GM19324 (cell line): ENCODE measurements around the gene ZNF460.

Experiments
- ATAC-seq: cut with Tn5 transposase; IDR thresholded peaks from one replicate; pipeline ENCODE4 v1.9.1; 2021; ENCODE audit warnings: mild to moderate bottlenecking, moderate library complexity; ENCODE audit not compliant: unreplicated experiment, low FRiP score

Gene ZNF460

DNA sequence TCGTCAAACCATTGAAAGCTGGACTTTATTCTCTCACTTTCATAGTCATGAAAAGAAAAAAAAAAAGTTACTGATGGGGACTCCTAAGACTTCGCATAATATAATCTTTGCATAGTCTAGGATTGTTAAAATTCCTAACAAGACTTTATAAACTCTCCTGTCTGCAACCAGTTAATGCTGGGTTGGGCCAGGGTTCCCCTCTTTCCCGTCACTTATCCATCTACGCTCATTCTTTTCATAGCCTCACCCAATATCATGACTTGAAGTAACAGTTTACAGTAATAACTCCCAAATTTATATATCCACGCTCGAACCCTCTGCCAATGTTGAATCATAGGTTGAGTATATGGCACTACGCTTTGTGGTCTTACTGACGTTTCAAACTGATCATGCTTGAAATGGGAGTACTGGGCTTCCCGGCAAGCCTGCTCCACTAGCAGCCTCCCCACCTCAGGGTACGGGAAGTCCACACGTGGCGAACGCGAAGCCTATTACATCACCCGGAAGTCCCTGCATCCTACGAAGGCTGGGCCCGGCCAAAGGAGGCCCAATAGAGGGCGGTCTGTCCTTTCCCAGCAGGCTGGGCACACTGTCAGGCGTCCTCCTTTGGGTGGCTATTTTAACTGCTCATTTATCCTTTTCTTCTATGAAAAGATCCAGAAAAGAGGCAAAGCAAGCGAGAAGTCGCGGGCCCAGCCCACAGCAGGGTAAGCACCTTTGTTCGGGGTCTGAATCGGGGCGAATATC is 694 bp upstream of the ZNF460 start:
- ATAC-seq = peak; percentile 70

DNA sequence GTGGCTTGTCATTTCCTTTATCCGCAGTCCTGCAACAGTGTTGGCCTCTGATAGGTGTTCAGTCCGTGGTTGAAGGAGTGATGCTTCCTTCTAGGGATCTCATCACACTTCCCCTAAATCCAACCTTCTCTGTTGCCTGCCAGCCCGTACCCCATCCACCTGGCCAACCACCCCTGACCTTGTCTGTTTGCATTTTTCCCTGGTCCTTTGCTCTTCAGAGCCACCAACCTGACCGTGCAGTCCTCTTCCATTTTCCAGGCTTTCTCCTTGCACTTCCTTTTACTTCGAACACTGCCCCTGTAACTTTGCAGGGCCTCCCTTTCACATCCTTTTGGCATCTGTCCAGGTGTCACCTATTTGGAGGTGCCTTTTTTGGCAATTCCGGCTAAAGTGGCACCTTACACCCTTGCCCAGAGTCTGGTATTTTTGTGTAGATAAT is 696 bp downstream of the ZNF460 start:
- no peak for ATAC-seq

DNA sequence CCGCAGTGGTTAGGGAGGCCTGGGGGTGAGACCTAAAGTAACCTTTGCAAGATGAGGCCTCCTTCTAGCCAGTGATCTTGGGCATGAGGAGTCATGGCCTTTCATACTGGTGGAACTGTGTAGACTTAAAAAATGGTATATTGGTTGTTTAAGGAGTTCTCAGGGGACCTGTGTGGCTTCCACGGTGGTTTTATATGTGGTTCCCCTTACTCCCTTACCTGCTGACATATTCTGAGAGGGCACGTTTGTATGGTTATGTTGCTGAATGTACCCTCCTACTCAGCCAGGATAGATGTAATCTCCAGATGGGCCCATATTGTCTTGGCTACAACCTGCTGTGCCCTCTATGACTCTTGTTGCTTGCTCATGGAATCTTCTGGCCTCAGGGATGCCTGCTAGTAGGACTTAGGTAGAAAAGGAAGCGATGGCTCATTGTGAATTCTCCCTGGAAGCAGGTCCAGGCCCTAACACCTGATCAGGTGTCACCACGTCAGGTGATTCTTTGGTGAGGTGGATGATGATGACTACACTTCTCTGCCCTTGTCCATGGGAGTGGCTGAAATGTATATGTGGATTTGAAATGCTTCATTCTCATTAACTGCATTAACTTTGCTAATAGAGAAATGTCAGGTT is 1.8 kb downstream of the ZNF460 start:
- no peak for ATAC-seq

DNA sequence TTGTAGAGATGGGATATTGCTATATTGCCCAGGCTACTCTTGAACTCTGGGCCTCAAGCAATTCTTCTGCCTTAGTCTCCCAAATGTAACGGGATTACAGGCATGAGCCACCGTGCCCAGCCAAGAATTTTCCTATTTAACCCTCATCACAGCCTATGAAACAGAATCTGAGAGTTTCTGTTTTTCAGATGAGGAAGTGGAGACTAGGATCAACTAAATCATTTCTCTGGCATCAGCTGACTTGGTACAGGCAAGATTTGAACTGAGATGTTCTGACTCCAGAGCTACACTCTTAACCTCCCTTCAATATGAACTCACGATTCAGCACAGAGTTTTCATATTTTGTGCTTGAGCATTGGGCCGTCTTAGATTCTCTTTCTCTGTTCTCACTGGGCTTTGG is 8.1 kb downstream of the ZNF460 start:
- ATAC-seq = no peak

DNA sequence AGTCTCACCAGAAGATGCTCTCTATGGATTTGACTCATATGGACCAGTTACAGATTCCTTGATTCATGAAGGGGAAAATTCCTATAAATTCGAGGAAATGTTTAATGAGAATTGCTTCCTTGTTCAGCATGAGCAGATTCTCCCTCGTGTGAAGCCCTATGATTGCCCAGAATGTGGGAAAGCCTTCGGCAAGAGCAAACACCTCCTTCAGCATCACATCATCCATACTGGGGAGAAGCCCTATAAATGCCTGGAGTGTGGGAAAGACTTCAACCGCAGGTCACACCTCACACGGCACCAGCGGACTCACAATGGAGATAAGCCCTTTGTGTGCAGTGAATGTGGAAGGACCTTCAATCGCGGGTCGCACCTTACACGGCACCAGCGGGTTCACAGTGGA is 10.7 kb downstream of the ZNF460 start:
- ATAC-seq = no peak

DNA sequence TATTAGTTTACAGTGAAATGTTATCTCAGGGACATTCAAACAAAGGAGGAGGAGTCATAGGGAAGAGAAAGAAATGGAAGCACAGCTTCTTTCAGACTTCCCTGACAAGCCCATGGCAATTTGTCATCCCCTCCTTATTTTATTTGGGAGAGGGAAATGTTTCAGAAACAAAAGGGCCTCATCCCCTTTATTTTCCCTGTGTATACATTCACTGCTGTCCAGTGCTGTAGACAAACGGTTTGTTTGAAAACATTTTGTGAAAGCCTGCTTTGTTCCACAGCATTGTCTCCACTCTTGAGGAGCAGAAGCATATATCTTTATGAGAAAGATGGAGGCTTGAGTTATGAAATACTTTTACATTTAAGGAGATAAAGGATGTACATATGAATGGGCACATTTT is 12.3 kb downstream of the ZNF460 start:
- ATAC-seq = no peak

DNA sequence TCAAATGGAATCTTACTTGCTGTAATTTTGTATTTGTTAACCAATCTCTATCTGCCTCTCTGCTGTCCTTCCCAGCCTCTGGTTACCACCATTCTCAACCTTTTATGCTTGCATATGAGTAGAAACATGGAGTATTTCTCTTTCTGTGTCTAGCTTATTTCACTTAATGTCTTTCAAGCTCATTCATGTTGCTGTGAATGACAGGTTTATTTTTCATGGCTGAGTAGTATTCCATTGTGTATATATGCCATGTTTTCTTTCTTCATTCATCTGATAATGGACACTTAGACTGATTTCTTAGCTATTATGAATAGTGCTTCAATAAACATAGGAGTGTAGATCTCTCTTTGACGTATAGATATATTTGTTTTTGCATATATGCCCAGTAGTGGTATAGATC is 13.4 kb downstream of the ZNF460 start:
- ATAC-seq = no peak

DNA sequence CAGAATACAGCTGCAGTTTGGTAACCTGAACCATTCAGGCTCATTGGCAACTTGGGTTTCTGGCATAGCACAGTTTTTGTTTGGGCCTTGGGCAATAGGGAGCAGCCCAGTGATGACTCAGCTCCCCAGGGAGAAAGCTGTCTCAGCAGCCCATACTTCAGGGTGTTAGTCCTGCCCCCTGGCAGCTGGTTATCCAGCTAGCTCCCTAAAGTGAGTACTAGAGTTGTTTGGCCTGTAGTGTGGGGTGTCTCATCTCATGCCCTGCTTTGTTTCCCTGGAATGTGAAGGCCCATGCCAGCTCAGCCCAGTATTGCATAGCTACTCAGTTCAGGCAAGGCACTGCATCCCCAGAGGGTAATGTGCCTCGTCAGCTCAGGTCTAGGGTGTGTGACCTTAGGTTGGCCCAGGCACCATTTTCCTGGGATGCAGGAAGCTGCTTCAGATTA is 21.8 kb downstream of the ZNF460 start:
- no peak for ATAC-seq

DNA sequence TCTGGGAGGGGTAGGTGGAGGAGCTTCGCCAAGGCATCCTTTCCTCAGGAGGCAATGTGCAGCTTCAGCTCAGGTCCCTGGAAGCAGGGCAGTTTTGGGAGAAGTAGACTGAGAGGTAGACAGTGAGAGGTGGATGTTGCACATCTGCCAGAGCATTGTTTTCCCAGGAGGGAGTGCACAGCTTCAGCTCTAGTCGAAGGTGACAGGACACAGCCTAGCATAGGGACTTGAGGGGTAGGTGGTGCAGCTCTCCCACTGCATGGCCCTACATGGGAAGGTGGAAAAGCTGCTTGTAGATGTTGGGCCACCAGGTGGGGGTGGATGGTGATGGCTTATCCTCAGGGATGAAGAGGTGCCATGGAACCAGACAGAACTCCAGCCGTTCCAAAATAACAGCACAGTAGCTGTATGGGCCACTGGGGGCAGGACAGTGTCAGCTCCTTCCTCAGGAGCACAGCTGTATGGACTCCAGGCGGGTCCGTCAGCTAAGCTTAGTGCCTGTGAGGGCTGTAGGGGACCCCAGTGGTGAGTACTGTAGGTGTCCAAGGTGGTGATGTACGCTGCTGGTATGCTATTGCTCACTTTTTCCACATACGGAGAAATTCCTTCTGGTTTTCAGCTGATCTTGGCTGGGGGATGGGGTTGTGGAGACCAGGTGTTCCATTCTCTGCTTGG is 22.6 kb downstream of the ZNF460 start:
- no peak for ATAC-seq

DNA sequence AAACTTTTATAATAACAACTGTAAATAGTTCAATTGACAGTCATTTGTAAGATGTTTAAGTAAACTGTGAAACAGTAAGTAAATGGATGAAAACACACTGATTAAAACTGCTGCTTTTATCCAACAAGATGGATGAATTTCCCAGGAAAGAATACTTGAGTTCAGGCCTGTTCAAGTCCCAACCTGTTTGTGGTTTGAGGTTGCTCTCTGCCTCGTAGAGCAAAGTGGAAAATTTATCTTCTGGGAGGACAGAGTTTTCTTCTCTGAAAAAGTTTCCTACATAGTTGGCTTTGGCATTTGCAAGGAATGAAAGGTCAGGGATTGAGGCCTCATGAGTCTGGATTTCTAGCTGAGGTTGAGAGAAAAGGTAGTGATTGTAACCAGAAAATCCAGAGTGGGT is 24.8 kb downstream of the ZNF460 start:
- ATAC-seq = no peak

DNA sequence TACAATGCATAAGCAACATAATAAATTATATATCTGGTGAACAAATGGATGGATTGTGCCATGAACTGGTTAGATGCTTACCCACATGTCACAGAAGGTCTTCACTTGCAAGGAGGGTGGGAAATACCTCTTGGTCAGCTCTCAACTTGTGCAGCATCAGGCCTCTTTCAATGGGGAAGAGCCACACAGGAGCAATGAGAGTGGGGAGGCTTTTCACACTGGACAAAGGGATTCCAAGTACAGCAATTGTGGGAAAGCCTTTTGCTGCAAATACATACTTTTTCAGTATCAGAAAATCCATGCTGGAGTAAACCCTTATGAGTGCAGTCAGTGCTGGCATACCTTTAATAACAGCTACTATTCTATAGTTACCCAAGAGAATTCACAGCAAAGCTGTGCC is 28.2 kb downstream of the ZNF460 start:
- ATAC-seq = no peak

DNA sequence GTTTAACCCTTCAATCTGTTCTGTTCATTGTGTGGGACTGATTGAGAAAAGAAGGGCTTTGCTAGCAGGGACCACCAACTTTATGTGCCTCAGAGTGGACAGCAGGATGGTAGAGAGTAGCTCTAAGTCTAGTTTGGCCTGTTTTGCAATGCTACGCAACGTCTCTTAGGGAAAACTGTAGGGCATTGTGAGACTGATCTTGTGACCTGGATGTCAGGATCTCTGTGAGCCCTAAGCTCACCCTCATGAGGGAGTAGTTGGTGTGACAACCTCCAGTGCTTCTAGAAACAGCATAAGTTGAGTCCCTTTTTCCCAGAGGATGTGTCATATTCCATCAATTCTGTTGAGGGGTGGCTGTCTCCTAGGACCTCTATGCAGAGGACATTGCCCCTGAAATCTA is 30.5 kb downstream of the ZNF460 start:
- ATAC-seq = no peak

DNA sequence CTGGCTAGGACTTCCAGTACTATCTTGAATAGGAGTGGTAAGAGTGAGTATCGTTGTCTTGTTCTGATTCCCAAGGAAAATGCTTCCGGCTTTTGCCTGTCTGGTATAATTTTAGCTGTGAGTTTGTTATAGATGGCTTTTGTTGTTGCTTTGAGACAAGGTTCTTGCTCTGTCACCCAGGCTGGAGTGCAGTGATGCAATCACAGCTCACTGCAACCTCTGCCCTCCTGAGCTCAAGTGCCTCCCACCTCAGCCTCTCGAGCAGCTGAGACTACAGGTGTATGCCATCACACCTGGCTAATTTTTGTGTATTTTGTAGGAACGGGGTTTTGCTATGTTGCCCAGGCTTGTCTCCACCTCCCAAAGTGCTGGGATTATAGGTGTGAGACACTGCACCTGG is 33.9 kb downstream of the ZNF460 start:
- ATAC-seq = no peak

DNA sequence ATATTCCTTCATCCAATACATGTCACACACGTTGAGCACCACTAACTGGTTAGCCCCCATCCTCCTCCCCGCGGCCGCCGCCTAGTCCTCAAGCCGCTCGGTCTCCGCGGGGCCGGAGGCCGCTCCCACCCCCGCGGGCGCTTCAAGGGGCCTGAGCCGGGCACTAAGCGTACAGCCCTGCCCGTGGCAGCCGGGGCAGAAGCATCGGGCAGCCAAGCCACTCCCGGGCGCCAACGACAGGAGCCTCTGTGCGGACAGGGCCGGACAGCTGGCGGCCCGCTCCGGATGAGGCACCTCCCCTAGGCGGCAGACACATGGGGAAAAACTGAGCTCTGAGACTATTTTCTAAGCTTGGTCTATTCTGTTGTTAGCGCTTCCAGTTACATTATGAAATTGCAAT is 37.2 kb downstream of the ZNF460 start:
- no peak for ATAC-seq

DNA sequence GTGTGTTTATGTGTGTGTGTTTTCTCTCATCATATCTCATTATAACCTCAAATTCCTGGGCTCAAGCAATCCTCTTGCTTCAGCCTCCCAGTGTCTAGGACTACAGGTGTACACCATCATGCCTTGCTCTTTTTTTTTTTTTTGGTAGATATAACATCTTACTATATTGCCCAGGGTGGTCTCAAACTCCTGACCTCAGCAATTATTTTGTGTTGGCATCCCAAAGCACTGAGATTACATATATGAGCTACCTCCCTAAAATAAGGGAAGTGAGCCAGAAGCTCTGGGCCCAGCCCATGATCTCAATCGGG is 39.5 kb downstream of the ZNF460 start:
- ATAC-seq = peak; percentile 24

DNA sequence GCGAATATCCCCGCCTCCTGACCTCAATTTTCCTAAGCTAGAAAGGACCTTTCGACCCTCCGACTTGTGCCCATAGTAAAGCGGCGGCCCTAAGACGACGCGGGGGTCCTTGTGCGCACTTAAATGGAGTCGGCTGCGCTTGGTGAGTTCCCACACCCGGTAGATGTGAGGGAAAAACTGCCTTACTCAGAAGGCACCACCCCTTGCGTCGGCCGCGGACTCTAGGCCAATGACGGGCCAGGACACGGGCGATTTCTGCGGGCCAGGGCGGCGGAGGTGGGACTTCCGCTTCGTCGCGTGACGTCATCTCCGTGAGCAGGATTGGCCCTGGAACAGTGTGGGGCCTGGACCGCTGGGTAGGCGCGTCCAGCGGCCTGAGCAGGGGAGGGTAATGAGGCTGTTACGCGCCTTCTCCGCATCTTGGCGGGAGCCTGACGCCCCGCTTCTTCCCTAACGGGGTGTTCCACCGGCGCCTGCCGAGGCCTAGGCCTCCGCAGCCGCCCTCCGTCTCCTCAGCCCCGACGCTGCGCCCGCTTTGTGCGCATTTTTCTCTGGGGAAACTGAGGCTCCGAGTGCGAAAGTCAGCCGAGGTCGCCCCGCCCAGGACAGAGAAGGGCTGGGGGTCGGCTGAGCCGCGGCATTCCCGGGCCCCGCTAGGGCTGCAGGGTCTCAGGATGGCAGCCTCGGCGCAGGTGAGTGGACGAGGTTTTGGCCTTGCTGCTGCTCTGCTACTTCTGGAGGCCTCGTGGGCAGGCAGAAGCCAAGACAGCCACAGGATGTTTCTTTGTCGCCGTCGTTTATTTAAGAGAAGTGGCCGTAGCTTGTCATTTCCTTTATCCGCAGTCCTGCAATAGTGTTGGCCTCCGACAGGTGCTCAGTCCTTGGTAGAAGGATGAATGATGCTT is 40.1 kb downstream of the ZNF460 start, which contains the start of gene ZNF543:
TSS of gene ZNF543 (plus strand) at position 293 of the 905 bp plus-strand sequence. CDS start at position 675, 382 bp downstream.
- peak; percentile 97 for ATAC-seq

DNA sequence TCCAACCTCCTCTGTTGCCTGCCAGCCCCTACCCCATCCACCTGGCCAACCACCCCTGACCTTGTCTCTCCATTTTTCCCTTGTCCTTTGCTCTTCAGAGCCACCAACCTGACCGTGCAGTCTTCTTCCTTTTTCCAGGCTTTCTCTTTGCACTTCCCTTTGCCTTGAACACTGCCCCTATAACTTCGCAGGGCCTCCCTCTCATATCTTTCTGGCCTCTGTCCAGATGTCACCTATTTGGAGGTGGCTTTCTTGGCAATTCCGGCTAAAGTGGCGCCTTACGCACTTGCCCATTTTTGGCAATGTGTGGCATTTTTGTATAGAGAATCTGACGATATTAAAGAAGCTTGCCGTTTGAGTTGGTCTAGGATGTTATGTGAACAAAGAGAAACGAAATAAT is 40.8 kb downstream of the ZNF460 start:
- no peak for ATAC-seq

DNA sequence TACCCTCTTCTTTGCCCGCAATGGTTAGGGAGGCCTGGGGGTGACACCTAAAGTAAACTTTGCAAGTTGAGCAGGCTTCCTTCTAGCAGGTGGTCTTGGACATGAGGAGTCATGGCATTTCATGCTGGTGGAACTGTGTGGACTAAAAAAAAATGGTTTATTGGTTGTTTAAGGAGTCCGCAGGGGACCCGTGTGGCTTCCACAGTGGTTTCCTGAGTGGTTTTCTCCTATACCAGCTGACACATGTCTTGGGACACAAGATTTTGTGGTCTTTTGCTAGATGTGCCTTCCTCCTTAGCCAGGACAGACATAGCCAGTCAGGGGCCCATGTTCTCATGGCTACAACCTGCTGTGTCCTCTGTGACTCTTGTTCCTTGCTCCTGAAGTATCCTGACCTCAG is 41.5 kb downstream of the ZNF460 start:
- no peak for ATAC-seq

DNA sequence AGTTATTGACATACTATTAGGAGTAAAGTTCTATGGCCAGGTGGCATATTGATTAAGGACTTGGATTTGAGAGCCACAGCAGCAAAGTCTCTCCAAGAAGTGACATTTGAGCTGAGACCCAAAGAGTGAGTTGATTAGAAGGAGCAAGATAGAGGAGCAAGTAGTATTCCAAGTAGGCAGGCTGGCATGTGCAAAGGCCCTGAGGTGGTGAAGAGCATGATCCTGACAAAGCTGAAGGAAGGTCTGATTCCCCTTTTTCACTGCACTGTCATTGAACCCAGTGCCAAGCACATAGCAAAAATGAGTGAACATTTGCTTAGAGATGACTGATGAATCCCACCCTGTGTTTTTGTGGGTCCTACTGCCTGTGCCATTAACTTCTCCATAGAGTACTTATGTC is 44.7 kb downstream of the ZNF460 start:
- ATAC-seq = no peak

DNA sequence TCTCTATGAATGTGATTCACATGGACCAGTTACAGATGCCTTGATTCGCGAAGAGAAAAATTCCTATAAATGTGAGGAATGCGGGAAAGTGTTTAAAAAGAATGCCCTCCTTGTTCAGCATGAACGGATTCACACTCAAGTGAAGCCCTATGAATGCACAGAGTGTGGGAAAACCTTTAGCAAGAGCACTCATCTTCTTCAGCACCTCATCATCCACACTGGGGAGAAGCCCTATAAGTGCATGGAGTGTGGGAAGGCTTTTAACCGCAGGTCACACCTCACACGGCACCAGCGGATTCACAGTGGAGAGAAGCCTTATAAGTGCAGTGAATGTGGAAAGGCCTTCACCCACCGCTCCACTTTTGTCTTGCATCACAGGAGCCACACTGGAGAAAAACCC is 47.7 kb downstream of the ZNF460 start:
- ATAC-seq = no peak

DNA sequence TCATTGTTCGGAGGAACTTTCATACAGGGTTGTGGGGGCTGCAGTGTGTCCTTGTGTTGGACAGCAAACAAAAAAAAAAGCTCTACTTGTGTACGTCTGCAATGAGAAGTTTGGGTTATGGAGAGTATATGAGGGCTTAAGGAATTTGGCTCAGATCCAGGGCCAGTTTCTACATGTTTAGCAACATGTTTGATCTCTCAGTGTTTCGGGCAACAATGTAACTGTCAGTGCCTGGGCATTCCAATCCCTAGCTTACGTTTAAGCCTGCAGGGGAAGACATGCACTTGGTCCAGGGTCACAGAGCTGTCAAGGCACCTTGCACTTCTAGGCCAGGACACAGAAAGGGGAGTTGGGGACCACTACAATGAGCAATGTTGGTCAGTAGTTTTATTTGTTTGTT is 53.9 kb downstream of the ZNF460 start:
- no peak for ATAC-seq
